ENCODE results near the gene HYCC1.

HYCC1 gene

DNA sequence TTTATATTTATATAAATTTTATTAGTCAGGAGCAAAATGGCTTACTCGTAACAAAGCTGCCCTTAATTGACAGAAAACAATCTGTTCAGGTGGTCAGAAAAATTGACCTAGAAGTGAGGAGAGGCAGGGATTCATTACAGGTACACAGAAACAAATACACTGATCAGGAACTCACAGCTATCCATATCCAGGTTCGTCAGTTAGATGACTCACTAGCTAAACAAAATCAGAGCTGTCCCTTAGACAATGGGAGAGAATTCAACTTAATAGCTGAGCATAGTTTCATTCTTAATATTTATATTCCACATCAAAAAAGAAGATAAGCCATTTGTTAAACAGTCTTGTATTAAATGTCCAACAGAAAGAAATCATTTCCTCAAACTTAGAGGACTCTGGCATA is 41.7 kb downstream of the HYCC1 start:
- TF ChIP-seq CTCF (IDR thresholded peaks at IDR 0.05; ENCODE audit: low read depth, low read length, missing control alignments), result no peak
- in situ Hi-C loops (cut with HindIII; ENCODE audit: low sequenced_read_pairs), result no loop called here
- H3K4me3 ChIP-seq (ENCODE audit: low read depth, low read length), result no peak overlapping the region
- no peak for DNase-seq (ENCODE audit: low read depth)

DNA sequence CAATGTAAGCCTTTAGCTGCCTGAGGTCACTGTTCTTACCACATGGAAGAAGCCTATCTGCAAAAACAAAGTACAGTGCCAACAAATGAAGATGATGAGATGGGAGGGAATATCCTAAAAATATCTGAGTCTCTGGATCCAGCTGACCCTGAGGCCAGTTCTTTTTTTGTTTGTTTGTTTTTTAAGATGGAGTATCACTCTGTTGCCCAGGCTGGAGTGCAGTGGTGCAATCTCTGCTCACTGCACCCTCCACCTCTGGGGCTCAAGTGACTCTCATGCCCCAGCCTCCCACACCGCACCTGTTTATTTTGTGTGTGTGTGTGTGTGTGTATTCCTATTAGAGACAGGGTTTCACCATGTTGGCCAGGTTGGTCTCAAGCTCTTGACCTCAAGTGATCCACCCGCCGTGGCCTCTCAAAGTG is 44.9 kb downstream of the HYCC1 start:
- no peak for DNase-seq (ENCODE audit: low read depth)
- in situ Hi-C loops (cut with HindIII; ENCODE audit: low sequenced_read_pairs), result no loop called here
- H3K4me3 ChIP-seq (ENCODE audit: low read depth, low read length), result no peak overlapping the region
- TF ChIP-seq CTCF (IDR thresholded peaks at IDR 0.05; ENCODE audit: low read depth, low read length, missing control alignments), result no peak

Measured in astrocyte of the cerebellum (primary cell).